GM18505 (cell line): ENCODE data around the gene STMND1.

Experiments
- ATAC-seq: cut with Tn5 transposase; IDR thresholded peaks from one replicate; pipeline ENCODE4 v1.9.1; 2021; ENCODE audit not compliant: unreplicated experiment
- POLR2A ChIP-seq: IDR thresholded peaks from 4 replicates; pipeline ENCODE4 v1.6.1; 2011; ENCODE audit warnings: borderline replicate concordance; ENCODE audit not compliant: insufficient read depth, insufficient read length; ENCODE audit errors: extremely low read depth

The STMND1 gene

GRCh38 chr6:17115251-17116116 is 13.6 kb downstream of the STMND1 start:
- ATAC-seq, result no peak
- TF ChIP-seq POLR2A, result no peak

- ATAC-seq, result no peak
- TF ChIP-seq POLR2A, result no peak
Measured at GRCh38 chr6:17116117-17116440, 14.2 kb downstream of the STMND1 start.

- TF ChIP-seq POLR2A, result no peak
- ATAC-seq, result no peak
Measured at GRCh38 chr6:17120019-17120418, 18.2 kb downstream of the STMND1 start.

- no peak for TF ChIP-seq POLR2A
- ATAC-seq, result no peak
Measured at GRCh38 chr6:17125407-17125806, 23.6 kb downstream of the STMND1 start.

- no peak for TF ChIP-seq POLR2A
- no peak for ATAC-seq
Measured at GRCh38 chr6:17130786-17131185, 28.9 kb downstream of the STMND1 start.

- TF ChIP-seq POLR2A, result no peak
- no peak for ATAC-seq
Measured at GRCh38 chr6:17132967-17133366, 31.1 kb downstream of the STMND1 start.

- no peak for TF ChIP-seq POLR2A
- no peak for ATAC-seq
Measured at GRCh38 chr6:17138033-17138432, 36.2 kb downstream of the STMND1 start.

- no peak for TF ChIP-seq POLR2A
- ATAC-seq, result no peak
Measured at GRCh38 chr6:17144016-17144415, 42.2 kb downstream of the STMND1 start.

- TF ChIP-seq POLR2A, result no peak
- ATAC-seq, result no peak
Measured at GRCh38 chr6:17149571-17149970, 47.7 kb downstream of the STMND1 start.

- ATAC-seq, result no peak
- no peak for TF ChIP-seq POLR2A
Measured at GRCh38 chr6:17150096-17150495, 48.2 kb downstream of the STMND1 start.

GRCh38 chr6:17151888-17152287 is 50.0 kb downstream of the STMND1 start:
- ATAC-seq, result no peak

GRCh38 chr6:17152703-17153102 is 50.9 kb downstream of the STMND1 start:
- no peak for TF ChIP-seq POLR2A
- no peak for ATAC-seq

More at GRCh38 chr6:17151888-17152287, 50.0 kb downstream of the STMND1 start:
- TF ChIP-seq POLR2A, result no peak

GRCh38 chr6:17156112-17156921 is 54.5 kb downstream of the STMND1 start:
- no peak for TF ChIP-seq POLR2A
- ATAC-seq, result no peak

- no peak for ATAC-seq
- no peak for TF ChIP-seq POLR2A
Measured at GRCh38 chr6:17156966-17157365, 55.1 kb downstream of the STMND1 start.
